ENCODE data around the gene NLRC3. TPM values are rescaled to one million over a fixed set of nuclear protein-coding genes. Genes with fewer than 3 reads are reported as not detected.

The NLRC3 gene
- total RNA-seq, 4 donors from 2014 or later: 1.3 to 4.7 (median 1.4) TPM

GRCh38 chr16:3581392-3581791 lies 4.2 kb upstream of the NLRC3 start:
- H3K4me1 ChIP-seq: no peaks in the 10 kb centered on the region
- no peak for DNase-seq
- H3K4me3 ChIP-seq (replicated peaks in 1 of 3): no peak overlapping the region
- no peaks in the 10 kb centered on the region for H3K36me3 ChIP-seq
- no peak overlapping the region for H3K27ac ChIP-seq
- 95 to 97% methylated on average over 8 to 10 of the region's 10 CpGs for WGBS, 2 donors
- H3K9me3 ChIP-seq: no peaks in the 10 kb centered on the region
- H3K27me3 ChIP-seq: no peaks in the 10 kb centered on the region
- no peak for TF ChIP-seq CTCF (IDR thresholded peaks at IDR 0.05)
- no peak for TF ChIP-seq POLR2A (IDR thresholded peaks at IDR 0.05)
- intact Hi-C loops (cut with DNase I): no loop called here

DNA sequence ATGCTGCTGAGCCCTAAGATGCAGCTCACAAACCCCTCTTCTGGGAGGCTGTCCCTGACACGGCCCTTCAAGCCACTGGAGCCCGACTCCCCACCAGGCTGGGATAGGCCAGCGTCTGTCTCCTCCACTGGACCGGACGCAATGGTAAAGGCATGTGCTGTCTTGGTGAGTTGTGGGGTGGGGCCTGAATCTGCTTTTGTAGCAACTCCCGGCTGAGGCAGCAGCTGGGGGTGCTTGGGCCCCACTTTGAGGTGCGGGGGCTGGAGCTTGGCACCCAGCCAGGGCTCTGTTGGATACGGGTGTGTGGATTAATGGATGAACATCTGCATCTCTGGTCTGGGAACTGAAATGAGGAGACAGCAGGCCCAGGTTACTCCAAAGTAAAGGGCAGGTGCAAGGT lies 3.5 kb upstream of the NLRC3 start:
- DNase-seq: no peak
- intact Hi-C loops (cut with DNase I): no loop called here
- Histone ChIP-seq H3K27me3 (no peaks in the 10 kb centered on the region), H3K4me3 (replicated peaks in 1 of 3) (no peak overlapping the region), H3K9me3 (no peaks in the 10 kb centered on the region), H3K36me3 (no peaks in the 10 kb centered on the region), H3K27ac (no peak overlapping the region), H3K4me1 (no peaks in the 10 kb centered on the region)
- WGBS, 2 donors: 47 to 67% methylated on average over 3 to 8 of the region's 8 CpGs
- TF ChIP-seq CTCF (IDR thresholded peaks at IDR 0.05) (no peak), POLR2A (IDR thresholded peaks at IDR 0.05) (no peak)

DNA sequence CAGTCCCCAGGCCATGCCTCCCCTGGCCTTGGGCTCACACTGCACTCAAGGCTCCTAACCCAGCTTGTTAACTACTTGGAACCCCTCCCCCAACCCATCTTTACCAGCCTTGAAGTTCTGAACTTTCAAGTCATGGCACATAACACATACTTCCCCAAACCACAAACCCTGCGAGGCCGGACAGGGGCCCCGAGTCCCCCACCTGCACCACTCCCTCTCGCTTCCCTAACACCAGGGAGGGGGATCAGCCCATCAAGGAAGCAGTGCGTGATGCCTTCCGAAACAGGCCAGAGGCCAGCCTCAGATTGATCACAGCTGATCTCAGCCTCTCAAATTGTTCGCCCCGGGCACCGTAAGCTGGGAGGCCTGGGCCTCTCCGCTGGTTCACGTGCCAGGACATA lies 3.0 kb upstream of the NLRC3 start:
- no peak overlapping the region for H3K4me3 ChIP-seq (replicated peaks in 1 of 3)
- DNase-seq: no peak
- no peak overlapping the region for H3K27ac ChIP-seq
- H3K27me3 ChIP-seq: no peaks in the 10 kb centered on the region
- TF ChIP-seq POLR2A (IDR thresholded peaks at IDR 0.05) (no peak), CTCF (IDR thresholded peaks at IDR 0.05) (no peak)
- H3K4me1 ChIP-seq: no peaks in the 10 kb centered on the region
- intact Hi-C loops (cut with DNase I): no loop called here
- H3K36me3 ChIP-seq: no peaks in the 10 kb centered on the region
- WGBS, 2 donors: 80 to 94% methylated on average over 9 to 10 of the region's 11 CpGs
- H3K9me3 ChIP-seq: no peaks in the 10 kb centered on the region

- no peak overlapping the region for H3K4me3 ChIP-seq (replicated peaks in 1 of 3)
Measured at GRCh38 chr16:3579776-3580175, 2.6 kb upstream of the NLRC3 start.

More at GRCh38 chr16:3579776-3580175, 2.6 kb upstream of the NLRC3 start:
- no peaks in the 10 kb centered on the region for H3K36me3 ChIP-seq
- intact Hi-C loops (cut with DNase I): no loop called here
- DNase-seq: no peak
- WGBS, 2 donors: 91 to 100% methylated on average over 7 of the region's 7 CpGs
- TF ChIP-seq CTCF (IDR thresholded peaks at IDR 0.05): no peak
- TF ChIP-seq POLR2A (IDR thresholded peaks at IDR 0.05): no peak
- no peaks in the 10 kb centered on the region for H3K9me3 ChIP-seq
- no peaks in the 10 kb centered on the region for H3K27me3 ChIP-seq
- no peak overlapping the region for H3K27ac ChIP-seq
- no peaks in the 10 kb centered on the region for H3K4me1 ChIP-seq
